ENCODE results near the gene PBX1. TPM values are rescaled to one million over a fixed set of nuclear protein-coding genes. Genes with fewer than 3 reads are reported as not detected.

PBX1 gene
- total RNA-seq, 4 donors from 2014 or later, result 25.8 to 31.0 (median 27.1) TPM

DNA sequence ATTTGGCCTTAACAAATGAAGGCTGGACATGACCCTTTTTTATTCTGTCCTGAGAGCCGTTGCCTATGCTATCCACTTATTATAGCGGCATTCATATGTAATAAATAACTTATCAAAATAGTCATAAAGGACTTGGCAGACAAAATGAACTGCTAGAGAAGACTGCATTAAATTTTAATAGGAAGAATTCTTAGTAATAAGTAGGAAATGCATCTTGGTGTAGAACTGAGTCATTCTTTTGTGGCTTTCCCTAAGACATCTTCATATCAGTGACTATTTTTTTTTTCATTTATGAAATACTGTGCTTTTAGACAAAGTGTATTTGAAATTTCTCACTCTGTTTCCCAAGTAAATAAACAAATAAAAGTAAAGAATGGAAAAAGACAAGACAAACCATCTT lies 45.6 kb downstream of the PBX1 start:
- Histone ChIP-seq H3K4me1 (peaks cover 0 to 42% (median 9%) of the 10 kb centered on the region in 4 donors), H3K4me3 (no peak overlapping the region), H3K36me3 (no peaks in the 10 kb centered on the region), H3K9me3 (no peaks in the 10 kb centered on the region), H3K27me3 (no peaks in the 10 kb centered on the region), H3K27ac (no peak overlapping the region)
- TF ChIP-seq, protein P1, sequence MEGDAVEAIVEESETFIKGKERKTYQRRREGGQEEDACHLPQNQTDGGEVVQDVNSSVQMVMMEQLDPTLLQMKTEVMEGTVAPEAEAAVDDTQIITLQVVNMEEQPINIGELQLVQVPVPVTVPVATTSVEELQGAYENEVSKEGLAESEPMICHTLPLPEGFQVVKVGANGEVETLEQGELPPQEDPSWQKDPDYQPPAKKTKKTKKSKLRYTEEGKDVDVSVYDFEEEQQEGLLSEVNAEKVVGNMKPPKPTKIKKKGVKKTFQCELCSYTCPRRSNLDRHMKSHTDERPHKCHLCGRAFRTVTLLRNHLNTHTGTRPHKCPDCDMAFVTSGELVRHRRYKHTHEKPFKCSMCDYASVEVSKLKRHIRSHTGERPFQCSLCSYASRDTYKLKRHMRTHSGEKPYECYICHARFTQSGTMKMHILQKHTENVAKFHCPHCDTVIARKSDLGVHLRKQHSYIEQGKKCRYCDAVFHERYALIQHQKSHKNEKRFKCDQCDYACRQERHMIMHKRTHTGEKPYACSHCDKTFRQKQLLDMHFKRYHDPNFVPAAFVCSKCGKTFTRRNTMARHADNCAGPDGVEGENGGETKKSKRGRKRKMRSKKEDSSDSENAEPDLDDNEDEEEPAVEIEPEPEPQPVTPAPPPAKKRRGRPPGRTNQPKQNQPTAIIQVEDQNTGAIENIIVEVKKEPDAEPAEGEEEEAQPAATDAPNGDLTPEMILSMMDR (IDR thresholded peaks at IDR 0.05), result no peak
- TF ChIP-seq EP300 (IDR thresholded peaks at IDR 0.05) (no peak), POLR2A (IDR thresholded peaks at IDR 0.05) (no peak)
- WGBS, 2 donors, result 48 to 66% methylated on average over 2 of the region's 2 CpGs
- no peak for DNase-seq (ENCODE audit: low spot score in 2 of 2)

DNA sequence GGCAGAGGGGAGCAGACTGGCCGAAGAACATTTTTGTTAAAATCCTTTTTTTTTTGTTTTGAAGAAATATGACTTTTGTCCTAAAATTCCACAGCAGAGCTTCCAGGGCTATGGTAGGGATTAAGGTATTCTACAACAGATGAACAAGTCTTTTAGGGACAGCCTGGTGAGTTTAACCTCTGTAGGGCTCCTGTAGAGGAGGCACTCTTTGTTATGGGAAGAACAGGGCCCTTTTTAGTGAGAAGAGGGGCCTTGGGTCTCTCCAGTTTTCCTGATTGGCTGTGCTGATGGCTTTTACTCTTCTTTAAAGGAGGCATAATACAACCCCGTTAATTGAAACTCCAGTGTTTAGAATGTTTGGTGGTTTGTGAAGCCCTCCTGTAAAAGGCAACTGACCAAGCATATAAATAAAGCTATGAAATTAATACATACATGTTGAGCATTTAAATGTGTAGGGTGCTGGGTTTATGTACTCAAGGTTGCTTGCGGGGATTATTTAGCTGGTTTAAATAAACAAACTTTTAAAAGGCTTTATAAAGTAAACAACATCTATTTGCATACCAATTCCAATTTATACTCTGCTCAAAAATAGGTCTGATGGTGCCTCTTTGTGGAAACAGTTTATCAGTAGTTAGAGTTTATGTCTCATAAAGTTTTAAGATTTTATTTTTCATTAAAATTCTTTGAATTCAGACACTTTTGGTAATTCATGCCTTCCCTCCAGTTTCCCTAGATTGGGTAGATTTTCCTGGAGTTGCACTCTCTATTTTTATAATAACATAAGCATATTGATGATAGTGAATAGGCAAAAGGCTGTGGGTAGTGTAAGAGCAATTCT lies 46.5 kb downstream of the PBX1 start:
- 93 to 95% methylated on average over 3 of the region's 3 CpGs for WGBS, 2 donors
- Histone ChIP-seq H3K27me3 (no peaks in the 10 kb centered on the region), H3K4me3 (no peak overlapping the region)

DNA sequence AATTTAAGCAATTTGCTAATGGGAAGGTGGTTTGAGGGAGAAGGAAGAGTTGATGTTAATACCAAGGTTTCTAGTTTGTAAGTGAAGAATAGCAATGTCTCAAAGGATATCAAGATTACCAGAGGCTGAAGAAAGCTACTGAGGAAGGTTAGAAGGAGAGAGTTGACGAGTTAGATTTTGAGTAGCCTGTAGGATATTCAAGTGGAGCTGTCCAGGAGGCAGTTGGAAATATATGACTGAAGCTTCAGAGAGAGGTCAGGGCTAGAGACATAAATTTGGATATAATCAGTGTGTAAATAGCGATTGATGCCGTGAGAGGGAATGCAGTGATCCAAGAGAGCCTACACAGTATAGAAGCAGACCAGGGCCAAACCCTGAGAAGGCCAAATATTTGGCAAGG lies 48.4 kb downstream of the PBX1 start:
- DNase-seq (ENCODE audit: low spot score in 2 of 2), result no peak
- Histone ChIP-seq H3K4me3 (no peak overlapping the region), H3K9me3 (no peaks in the 10 kb centered on the region), H3K36me3 (no peaks in the 10 kb centered on the region), H3K4me1 (peaks cover 0 to 55% (median 9%) of the 10 kb centered on the region in 4 donors), H3K27me3 (no peaks in the 10 kb centered on the region), H3K27ac (no peak overlapping the region)
- TF ChIP-seq EP300 (IDR thresholded peaks at IDR 0.05), result no peak
- TF ChIP-seq, protein P1 (IDR thresholded peaks at IDR 0.05), result no peak
- no peak for TF ChIP-seq POLR2A (IDR thresholded peaks at IDR 0.05)
- WGBS, 2 donors, result 89 to 90% methylated on average over 3 of the region's 3 CpGs

More for the DNA sequence above, 46.5 kb downstream of the PBX1 start:
- Histone ChIP-seq H3K36me3 (no peaks in the 10 kb centered on the region), H3K27ac (no peak overlapping the region), H3K9me3 (no peaks in the 10 kb centered on the region), H3K4me1 (peaks cover 0 to 48% (median 9%) of the 10 kb centered on the region in 4 donors)
- TF ChIP-seq EP300 (IDR thresholded peaks at IDR 0.05), result no peak
- TF ChIP-seq, protein P1 (IDR thresholded peaks at IDR 0.05), result no peak
- no peak for TF ChIP-seq POLR2A (IDR thresholded peaks at IDR 0.05)
- DNase-seq (ENCODE audit: low spot score in 2 of 2), result no peak

DNA sequence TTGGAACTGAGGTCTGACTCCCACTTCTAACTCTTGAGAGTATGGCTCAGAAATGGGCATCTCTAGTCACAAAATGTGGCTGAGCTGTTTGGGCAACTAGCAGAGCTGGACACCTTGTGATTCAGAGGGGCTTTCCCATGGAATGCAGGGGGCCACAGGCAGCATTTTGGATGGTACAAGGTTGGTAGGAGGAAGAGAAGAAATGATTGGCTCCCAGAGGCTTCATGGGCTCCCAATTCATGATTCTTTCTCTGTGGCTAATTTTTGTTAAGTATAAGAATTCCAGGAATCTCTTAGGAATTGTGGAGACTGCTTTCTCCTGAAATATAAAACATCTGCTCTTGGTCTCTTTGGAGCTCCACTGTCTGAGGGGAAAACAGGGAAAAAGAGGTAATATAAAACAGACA lies 49.7 kb downstream of the PBX1 start:
- TF ChIP-seq EP300 (IDR thresholded peaks at IDR 0.05) (no peak), POLR2A (IDR thresholded peaks at IDR 0.05) (no peak)
- Histone ChIP-seq H3K27ac (no peak overlapping the region), H3K9me3 (no peaks in the 10 kb centered on the region), H3K4me1 (peaks cover 0 to 48% (median 2%) of the 10 kb centered on the region in 4 donors), H3K4me3 (no peak overlapping the region), H3K27me3 (no peaks in the 10 kb centered on the region), H3K36me3 (no peaks in the 10 kb centered on the region)
- DNase-seq (ENCODE audit: low spot score in 2 of 2), result no peak

DNA sequence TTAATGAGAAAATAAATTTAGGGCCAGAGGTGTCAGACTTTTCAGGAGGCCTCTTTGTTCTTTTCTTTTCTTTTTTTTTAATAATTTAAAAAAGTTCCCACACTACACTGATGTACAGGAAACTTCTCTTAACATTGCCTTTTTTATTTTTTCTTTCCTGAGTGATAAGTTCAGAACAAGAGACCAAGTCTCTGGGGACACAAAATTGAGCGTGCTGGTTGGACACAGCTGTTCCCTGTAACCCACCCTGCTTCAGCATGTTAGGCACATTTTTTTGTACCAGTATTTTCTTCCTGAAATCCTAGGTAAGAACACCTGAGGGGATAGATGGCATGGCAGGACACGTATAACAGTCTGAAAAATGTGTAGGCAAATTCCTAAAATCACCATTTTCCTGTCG lies 50.1 kb downstream of the PBX1 start:
- no peak overlapping the region for H3K4me3 ChIP-seq
- no peaks in the 10 kb centered on the region for H3K36me3 ChIP-seq
- DNase-seq (ENCODE audit: low spot score in 2 of 2), result no peak
- no peaks in the 10 kb centered on the region for H3K27me3 ChIP-seq
- no peak overlapping the region for H3K27ac ChIP-seq
- TF ChIP-seq, protein P1 (IDR thresholded peaks at IDR 0.05), result no peak
- no peak for TF ChIP-seq EP300 (IDR thresholded peaks at IDR 0.05)
- no peak for TF ChIP-seq POLR2A (IDR thresholded peaks at IDR 0.05)
- WGBS, 2 donors, result 78 to 79% methylated on average over 3 of the region's 3 CpGs
- peaks cover 0 to 48% (median 2%) of the 10 kb centered on the region in 4 donors for H3K4me1 ChIP-seq
- H3K9me3 ChIP-seq, result no peaks in the 10 kb centered on the region
